Activated naive CD4-positive, alpha-beta T cell (primary cell): ENCODE measurements around the gene SLC22A1.

Source experiments
- DNase-seq, 4 experiments: peaks; one replicate each; lab custom pipeline; 2025; lab: John Stamatoyannopoulos, UW

The SLC22A1 gene

DNA sequence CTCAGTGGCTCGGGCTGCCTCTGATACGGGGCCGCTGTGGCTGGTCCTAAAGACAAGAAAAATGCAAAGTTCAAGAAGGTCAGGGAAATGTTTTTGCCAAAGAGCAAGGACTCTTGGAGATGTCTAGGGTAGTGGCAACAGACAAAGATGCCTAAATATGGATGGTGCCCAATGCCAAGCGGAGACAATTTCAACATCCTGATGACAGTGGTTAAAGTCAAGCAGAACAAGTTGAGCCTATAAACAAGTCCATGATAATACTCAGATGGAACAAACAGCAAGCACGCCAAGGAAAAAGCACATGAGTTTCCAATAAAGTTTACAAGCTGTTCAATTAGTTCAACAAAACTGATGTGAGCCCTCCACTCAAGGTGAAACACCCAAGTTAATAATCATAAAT is 51.1 kb downstream of the SLC22A1 start:
- DNase-seq = no peak

DNA sequence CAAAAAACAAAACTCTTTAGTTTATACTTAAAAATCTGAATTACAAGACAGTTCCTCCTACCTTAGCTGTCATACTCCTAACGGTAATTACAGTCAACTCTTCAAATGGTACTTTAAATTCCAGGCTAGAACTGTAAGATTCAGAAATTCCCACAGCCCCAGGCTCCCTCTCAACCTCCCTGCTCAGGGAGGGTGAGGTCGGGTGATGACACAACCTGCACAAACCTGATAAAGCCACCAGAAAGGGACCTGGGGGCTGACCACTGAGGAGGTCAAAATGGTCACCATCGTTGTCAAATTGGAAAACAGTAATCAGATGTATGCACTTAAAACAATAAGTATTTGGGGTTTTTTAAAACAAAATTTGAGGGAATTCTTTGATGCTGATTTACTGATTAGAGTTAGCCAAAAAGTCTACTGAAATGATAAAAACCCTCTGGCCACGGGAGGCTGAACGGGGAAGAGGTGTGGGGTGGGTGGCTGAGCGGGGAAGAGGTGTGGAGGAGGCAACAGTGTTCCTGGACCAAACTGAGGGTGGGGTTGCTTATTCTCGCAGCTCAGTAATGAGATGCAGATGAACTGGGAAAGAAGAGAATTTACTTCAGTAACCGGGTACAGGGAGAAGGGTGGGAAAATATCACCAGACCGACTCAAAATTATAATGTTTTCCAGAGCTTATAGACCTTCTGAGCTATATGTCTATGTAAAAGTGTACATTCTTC is 52.4 kb downstream of the SLC22A1 start:
- no peak for DNase-seq

- no peak for DNase-seq
Measured at GRCh38 chr6:160174681-160175080, 53.1 kb downstream of the SLC22A1 start.

DNA sequence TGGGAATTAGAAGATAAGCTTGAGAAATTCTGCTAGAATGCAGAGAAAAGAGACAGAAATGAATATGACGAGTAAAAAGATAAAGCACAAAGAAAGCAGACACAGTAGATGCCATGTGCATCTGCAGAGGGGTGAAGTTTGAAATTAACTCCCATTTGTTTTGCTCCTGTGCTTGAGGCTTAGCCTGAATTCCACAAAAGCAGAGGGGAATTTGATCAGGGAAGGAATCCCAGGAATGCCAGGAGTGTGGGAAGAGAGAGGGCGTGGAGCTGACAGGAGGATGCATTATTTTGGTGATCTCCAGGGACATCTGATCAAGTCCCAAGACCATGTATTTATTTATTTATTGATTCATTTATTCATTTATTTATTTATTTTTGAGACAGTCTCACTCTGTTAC is 55.6 kb downstream of the SLC22A1 start:
- no peak for DNase-seq

DNA sequence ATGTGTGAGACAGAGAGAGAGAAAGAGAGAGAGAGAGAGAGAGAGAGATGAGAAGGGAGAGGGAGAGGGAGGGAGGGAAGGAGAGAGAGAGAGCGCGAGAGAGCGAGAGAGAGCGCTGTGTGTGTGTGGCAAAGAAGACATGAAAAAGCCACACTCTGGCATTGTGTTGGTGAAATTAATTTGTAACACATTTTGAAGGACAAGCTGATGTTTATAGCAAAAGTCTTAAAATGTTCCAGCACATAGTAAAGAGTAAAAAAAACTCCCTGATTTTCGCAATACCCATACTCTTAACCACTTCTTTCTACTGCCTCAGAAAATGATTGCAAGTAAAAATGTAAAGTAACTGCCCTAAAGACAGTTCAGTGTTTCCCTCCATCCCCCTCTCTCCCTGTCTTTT is 56.7 kb downstream of the SLC22A1 start:
- DNase-seq = no peak

- DNase-seq = no peak
Measured at GRCh38 chr6:160180706-160181105, 59.1 kb downstream of the SLC22A1 start.

DNA sequence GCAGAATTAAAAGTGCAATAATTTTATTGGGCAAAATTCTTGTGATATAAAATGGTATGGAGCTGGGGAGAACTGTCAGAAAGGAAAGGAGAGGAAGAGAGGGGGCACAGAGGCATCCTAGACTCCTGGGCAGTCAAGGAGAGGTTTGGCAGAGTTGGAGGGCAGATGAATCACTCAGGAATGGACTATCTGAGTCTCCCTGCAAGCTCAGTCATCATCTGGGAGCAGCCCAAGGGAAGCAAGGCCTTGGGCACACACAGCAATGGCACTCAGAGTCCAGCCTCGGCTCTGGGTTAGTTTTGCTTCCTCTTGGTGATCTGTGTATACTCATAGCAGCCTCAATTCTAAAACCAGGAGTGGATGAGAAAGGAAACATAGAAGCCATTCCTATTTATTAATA is 67.2 kb downstream of the SLC22A1 start:
- DNase-seq = no peak

DNA sequence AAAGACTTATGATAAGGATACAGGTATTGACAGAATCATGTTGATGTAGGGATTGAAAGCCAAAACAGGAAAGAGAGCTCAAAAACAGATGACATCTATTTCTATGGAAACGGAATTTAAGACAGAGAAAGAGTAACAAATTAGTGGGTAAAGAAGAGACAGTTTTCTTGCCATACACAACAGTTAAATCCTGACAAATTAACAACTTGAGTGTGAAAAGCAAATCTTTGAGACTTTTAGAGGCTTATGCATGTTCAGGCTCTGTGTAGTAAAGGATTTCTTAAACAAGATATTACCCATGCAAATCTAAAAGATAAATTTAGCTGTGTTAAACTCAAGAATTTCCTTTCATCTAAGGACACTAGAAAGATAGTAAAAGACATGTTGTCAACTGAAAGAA is 68.5 kb downstream of the SLC22A1 start:
- no peak for DNase-seq

DNA sequence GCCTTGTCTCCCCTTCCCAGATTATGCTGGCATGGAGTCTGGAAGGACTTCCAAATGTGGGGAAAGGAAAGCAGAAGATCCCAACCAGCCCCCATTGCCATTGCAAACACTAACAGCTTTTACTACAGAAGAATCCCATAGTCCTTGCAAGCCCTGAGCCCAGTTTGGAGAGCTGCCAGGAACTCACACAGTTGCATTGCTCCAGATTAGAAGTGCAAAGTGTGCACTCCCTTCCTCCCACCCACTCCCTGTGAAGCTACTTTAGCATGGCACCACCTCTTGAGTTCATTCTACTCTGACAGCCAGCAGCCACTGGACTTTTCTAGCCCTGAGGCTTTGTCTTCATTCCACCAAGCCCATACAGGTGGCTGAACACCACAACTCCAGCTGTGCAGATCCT is 69.4 kb downstream of the SLC22A1 start:
- DNase-seq = no peak

DNA sequence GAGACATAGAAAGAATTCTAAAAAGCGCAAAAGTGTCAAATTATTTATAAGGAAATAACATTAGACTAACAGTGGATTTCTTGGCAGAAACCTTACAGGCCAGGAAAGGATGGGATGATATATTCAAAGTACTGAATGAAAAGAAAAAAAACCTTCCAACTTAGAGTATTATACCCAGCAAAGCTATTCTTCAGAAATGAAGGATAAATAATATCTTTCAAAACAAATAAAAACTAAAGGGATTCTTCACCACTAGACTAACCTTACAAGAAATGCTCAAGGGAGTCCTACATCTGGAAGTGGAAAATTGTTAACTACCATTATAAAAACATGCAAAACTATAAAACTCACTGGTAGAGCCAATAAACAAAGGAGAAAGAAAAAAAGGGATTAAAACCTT is 71.2 kb downstream of the SLC22A1 start:
- no peak for DNase-seq

- no peak for DNase-seq
Measured at GRCh38 chr6:160194808-160195207, 73.2 kb downstream of the SLC22A1 start.

GRCh38 chr6:160197662-160198061 is 76.0 kb downstream of the SLC22A1 start:
- DNase-seq = no peak

DNA sequence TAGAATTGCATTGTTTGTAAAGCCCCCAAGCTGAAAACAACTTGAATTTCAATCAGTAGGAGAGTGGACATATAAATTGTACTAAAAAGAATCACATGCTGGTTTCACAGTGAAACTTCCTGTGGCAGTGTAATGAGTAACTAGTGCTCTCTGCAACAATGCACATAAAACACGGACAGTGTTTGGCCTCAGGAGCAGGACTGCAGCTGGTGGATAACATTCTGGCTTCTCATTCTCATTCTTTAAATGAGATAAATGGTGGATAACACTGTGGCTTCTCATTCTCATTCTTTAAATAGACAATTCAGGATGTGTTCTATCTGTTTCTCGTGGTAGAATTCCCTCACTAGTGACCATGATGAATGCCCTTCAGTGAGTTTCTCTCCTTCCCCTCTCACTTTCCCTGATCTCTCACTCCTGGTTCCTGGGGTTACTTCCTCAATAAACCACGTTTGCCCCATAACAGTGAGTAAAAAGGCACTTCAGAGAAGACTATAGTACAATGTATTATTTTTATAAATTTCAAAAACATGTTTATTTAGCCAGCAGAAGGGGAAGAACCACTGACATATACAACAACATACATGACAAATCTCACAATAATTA is 77.1 kb downstream of the SLC22A1 start:
- no peak for DNase-seq

GRCh38 chr6:160201061-160201460 is 79.4 kb downstream of the SLC22A1 start:
- no peak for DNase-seq

DNA sequence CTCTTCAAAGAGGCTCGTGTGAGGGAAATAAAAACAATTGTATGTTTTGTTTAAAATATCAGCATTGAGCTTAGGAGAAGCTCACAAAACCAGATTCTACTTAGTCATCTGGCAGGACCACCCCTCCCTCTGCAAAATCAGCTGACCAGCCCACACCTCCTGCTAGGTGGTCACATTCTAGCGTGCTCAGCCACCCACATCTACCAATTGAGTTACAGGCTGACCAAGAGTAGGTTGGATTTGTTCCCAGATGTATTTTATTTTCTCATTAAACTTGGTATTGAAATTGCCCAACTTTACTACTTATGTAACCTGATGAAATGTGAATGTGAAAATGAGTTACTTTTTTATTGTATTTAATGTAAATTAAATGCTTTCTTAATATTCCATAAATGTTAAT is 80.8 kb downstream of the SLC22A1 start:
- no peak for DNase-seq

DNA sequence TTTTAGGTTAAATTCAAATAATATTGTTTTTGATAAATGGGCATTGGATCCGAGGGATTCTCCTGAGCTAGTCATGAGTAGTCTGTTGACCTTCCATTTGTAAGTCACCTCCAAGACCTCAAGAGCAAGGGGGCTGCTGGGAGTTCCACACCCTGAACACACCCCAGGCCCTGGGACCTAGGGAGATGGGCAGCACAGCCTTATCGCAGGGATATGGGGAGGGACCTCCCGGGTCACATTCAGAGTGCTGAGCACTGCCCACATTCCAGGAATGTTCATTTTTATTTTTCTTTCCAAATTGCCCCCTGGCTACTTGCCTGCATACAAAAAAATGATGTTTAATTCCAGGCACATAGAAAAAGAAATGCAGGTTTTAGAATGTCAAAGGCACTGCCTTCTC is 81.5 kb downstream of the SLC22A1 start:
- no peak for DNase-seq

GRCh38 chr6:160203522-160203921 is 81.9 kb downstream of the SLC22A1 start:
- DNase-seq = no peak

- DNase-seq = no peak
Measured at GRCh38 chr6:160203953-160204352, 82.3 kb downstream of the SLC22A1 start.

DNA sequence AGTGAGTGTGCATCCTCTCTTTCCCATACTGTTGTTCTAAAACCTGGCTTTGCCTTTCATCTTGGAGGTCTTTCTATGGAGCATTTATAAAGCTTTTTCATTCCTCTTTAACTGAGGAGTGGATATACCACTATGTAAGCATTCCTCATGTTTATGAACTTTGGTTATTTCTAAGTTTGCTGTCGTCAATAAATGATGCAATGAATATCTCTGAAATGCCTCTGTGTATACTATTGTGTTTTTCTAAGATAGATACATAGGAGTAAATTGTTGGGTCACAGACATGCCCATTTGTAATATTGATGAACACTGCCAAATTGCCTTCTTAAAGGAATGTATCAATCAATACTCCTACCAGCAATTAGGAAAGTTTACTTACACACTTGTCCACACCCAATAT is 83.1 kb downstream of the SLC22A1 start:
- DNase-seq = no peak

- no peak for DNase-seq
Measured at GRCh38 chr6:160207618-160208017, 86.0 kb downstream of the SLC22A1 start.
